Articular chondrocyte of knee joint (primary cell): ENCODE measurements around the gene GLYATL3. TPM values are rescaled to one million over a fixed set of nuclear protein-coding genes. Genes with fewer than 3 reads are reported as not detected.

ENCODE experiments used
- total RNA-seq: library from RNA; depleted of rRNA; stranded (reverse); fragments of >200 nt; gene quantifications from 2 replicates; pipeline ENCODE4 v1.2.3, GENCODE V29; 2012

The GLYATL3 gene
- total RNA-seq, result not detected in 2 replicates

DNA sequence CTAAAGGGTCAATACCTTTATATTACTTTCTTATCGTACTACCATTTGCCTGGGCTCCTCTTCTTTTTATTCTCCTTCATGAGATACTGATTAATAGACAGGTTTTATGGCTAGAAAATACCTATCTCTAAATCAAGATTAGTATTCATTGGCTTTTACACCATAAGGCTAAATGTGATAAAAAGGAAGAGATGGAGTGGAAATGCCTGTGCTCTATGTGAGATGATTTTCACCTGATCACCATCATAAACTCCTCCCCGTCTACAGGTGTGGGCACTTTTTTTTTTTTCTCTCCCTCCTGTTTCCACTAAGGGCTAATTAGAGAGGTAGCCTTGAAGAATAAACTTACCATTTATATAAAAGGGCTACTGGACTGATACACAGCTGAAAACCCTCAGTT lies at the start of gene GLYATL3:
GLYATL3 (plus strand) TSS at position 301 of the 400 bp plus-strand sequence. CDS start 12,068 bp downstream, outside the sequence.

DNA sequence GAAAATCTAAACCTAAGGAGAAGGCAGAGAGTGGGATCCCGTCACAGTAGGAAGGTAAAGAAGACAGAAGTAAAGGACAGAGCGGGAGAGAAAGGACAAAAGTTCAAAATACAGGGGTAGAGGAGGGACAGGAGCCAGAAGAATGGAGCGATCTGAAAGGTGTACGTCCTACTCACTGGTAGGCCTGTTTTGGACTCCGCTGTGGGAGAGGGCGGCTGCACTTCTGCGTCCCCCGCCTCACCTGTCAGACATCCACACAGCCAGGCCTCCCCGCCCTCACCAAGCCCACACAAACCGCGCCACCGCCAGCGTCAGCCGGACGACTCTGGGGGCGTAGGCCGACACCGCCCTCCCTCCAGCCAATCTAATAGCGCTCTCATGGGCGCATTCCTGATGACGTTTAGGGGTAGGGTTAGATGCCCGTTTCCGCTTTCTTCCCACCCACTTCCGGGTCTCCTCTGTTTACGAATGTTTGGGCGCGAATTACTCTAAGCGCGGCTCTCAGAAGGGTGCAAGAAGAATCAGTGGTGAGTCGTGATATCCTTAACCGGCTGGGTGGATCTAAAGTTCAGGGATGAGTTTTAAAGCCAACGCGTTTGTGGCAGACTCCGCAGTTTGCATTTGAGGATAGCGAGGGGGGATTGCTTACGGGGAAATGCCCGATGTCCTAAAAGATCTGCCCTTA lies 36.7 kb upstream of the GLYATL3 start, which contains the start of the genes CENPQ and MMUT:
CENPQ (plus strand) TSS at position 444 of the 685 bp plus-strand sequence. CDS start 6,807 bp downstream, outside the sequence.
MMUT (minus strand) TSS at position 327 of the 685 bp plus-strand sequence. CDS start 3,787 bp downstream, outside the sequence.

DNA sequence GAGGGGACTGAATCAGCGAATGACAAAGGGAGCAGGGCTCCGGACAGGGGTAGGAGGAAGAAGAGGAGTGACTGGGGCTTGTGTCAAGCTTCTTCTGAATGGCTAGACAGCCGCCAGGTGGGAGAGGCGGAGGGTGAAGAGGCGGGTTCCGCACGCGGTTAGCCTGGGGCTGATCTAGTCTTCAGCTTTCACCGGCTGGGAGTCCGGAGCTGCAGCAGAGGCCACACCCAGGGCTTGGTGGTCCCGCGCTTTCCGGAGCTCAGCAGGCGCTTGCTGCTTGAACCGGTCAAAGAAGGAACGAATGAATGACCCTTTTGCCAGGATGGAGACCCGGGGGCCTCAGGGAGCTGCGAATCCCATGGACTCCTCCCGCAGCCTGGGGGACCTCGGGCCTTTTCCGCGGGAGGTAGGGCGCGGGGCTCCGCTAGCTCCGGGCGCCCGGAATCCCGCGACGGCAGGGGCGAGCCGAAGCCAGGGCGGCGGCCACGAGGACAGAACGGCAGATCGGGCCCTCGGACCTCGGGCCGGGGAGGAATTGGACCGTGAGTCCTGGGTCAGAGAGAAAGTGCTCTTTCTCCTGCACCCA lies 50.9 kb downstream of the GLYATL3 start, which contains the start of gene C6orf141:
C6orf141 (plus strand) TSS at position 177 of the 586 bp plus-strand sequence; CDS start at position 302, 125 bp downstream.

Other genes starting within 250 kb of the GLYATL3 start
- 19.7 and 22.5 TPM in 2 replicates for gene MMUT, start 36.7 kb upstream of the GLYATL3 start, total RNA-seq
- gene CENPQ, start 36.6 kb upstream of the GLYATL3 start, total RNA-seq, result 3.5 and 8.5 TPM in 2 replicates
- gene C6orf141, start 50.7 kb downstream of the GLYATL3 start, total RNA-seq, result not detected in 2 replicates
- gene RHAG, start 136.9 kb downstream of the GLYATL3 start, total RNA-seq, result not detected in 2 replicates
- gene CRISP2, start 213.6 kb downstream of the GLYATL3 start, total RNA-seq, result not detected in 2 replicates
- gene CRISP3, start 244.5 kb downstream of the GLYATL3 start, total RNA-seq, result not detected in 2 replicates